Limb (tissue), 2 donors: ENCODE measurements around the gene M1AP.
"Not testable (repeated sequence)": the region's sequence is repeated elsewhere in the genome, so short reads cannot be mapped to it uniquely, and the experiment has no call there.

Experiments used
- DNase-seq, 2 donors: peaks; one replicate each; pipeline ENCODE4 v3.0.0-alpha.2; 2016; ENCODE audit errors: extremely low spot score in 2 of 2

The M1AP gene

DNA sequence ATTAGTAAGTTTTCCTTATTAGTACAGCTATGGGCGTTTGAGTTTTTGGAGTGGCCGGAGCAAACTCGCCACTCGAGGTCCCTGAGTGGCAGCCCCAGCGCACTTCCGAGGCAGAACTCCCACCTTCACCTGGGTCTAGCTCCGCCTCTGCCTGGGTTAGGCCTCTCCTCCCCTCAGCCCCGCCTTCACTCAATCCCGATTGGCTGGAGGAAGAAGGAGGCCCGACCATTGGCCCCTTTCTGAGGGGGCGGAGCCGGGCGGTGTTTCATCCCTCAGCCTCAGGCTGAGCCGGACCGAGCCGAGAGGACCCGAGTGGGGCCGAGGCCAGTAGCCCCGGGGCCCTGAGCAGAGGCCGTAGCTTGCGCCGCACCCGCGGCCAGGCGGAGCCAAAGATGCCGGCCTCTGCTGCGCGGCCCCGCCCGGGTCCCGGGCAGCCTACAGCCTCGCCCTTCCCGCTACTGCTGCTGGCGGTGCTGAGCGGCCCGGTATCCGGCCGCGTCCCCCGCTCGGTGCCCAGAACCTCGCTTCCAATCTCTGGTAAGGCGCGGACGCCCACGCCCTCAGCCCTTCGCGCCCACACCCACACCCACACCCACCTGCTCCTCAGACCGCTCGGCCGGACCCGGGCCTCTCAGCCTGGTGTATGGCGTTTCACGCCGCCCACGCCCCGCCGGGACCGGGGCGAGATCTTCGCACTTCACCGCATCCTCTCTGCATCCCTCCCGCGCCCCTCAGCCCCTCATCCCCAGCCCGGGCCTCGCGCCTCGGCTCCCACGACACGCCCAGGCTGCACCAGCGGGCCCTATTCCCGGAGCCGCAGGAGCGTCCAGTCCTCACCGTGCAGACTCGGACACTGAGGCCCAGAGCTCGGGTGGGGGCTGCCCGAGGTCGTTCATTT, 6.1 kb upstream of the M1AP start, which contains the start of gene SEMA4F:
Gene SEMA4F (plus strand): TSS at position 263 of the 898 bp plus-strand sequence. CDS start 130 bp downstream, at position 393.
- DNase-seq: peak; percentile 93 to 95

DNA sequence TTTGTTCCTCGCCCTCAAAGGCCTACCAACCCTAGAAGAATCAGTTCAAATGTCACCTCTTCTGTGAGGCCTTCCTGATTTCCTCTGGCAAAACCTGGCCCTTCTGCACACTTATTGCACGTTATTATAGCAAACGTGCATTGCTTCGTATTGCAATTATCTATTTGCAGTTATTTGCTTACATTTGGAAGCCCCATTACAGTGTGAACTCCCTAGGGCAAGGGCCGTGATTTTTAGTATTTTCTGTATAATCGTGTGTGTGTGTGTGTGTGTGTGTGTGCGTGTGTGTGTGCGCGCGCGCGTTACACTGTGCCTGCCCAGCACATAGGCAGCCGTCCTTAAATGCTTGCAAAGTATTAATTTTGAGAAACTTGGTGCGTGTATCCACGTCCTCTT, 5.5 kb upstream of the M1AP start:
- DNase-seq: no peak

- DNase-seq: no peak
Observed at GRCh38 chr2:74646834-74647482, 1.2 kb downstream of the M1AP start.

GRCh38 chr2:74646201-74646600, 1.9 kb downstream of the M1AP start:
- no peak for DNase-seq

DNA sequence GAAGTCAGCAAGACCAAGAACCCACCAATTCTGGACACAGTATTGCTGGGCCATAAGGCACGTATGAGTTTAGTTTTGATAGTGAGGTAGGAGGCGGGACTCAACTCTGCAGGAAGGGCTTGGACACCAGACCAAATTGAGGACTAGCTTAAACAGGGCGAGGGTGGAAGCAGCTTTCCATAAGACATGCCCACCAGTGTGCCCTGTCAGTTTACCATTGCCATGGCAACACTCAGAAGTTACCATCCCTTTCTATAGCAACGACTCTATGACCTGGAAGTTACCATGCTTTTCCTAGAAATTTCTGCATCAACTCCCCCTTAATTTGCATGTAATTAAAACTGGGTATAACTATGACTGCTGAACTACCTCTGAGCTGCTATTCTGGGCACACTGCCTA, 2.8 kb downstream of the M1AP start:
- DNase-seq: no peak

DNA sequence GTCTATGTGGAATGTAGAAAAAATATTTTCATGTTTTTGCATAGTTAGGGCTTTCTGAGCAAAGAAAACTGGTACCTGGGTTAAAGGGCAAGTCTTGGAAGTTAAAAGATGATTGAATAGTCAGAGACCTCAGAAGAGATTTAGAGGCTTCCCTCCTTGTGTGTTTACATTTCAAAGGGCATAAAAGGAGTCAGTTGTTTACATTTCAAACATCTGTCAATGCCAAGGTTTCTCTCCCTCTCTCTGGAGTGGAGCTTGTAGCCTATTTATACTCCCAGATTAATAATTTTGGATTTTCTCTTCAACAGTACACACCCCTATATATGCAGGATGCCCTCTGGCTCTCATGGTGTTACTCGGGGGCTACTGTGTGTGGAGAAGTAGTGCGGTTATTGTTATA, 8.6 kb downstream of the M1AP start:
- no peak for DNase-seq

GRCh38 chr2:74632939-74633312, 15.2 kb downstream of the M1AP start:
- no peak for DNase-seq

DNA sequence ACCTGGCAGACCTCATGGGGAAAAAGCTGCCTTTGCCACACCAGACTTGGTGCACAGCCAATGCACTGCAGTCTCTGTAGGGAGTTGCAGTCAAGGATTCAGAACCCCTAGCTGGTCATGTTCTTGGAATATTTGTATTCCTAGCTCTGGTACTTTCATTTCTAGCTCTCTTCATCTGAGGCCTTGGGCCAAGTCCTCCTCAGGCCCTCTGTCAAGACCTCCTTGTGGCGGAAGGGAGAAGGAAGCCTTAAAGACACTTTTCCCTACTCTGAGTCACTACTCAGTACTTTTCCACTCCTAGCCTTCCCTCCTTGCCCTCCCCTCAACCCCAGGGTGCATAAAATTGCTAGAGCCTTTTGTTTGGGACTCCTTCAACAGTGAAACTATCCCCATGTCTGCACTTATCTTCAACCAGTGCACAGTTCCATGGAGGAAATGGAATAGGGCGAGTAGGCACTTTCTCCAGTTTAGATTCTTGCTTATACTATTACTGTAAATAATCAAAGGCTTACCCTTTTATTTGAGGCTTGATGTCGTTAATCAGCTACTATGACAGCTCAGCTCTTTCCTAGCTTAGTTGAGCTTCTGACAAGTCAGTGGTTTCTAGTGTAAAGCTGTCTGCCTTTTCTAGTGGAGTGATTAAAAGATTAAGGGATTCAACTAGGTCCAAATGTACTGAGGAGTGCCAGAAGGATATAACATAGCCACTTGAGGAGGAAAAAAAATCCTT, 15.8 kb downstream of the M1AP start:
- no peak for DNase-seq

DNA sequence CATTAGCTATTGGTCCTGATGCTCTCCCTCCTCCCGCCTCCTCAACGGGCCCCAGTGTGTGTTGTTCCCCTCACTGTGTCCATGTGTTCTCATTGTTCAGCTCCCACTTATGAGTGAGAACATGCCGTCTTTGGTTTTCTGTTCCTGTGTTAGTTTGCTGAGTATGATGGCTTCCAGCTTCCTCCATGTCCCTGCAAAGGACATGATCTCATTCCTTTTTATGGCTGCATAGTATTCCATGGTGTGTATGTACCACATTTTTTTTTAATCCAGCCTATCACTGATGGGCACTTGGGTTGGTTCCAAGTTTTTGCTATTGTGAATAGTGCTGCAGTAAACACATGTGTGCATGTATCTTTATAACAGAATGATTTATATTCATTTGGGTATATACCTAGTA, 17.7 kb downstream of the M1AP start:
- not testable (repeated sequence) for DNase-seq

DNA sequence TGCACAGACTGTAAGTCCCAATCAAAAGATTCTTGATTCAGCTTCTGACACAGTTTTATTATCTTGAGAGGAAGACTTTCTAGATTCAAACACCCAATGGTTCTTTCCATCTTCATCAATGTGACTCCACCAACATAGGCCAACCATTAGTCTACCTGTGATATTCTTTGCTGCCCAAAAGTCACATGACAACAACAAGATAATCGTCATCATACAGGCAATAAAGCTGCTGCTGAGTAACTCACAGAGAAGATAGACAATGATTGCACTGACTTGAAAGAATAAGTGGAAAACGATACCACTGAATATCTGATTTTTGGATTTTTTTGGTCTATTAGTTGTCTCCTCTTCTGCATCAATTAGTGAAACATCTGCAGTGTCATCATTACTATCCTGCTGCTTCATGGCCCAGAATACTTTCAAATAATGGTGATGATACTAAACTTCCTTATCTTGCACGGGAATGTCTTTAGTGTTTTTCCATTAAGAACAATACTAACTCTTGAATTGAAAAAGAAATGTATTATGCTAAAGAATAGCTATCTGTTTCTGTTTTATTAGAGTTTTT, 19.5 kb downstream of the M1AP start:
- DNase-seq: no peak

GRCh38 chr2:74625658-74626425, 22.3 kb downstream of the M1AP start:
- DNase-seq: no peak

- no peak for DNase-seq
Observed at GRCh38 chr2:74620671-74621070, 27.5 kb downstream of the M1AP start.

GRCh38 chr2:74619651-74620297, 28.4 kb downstream of the M1AP start:
- no peak for DNase-seq

DNA sequence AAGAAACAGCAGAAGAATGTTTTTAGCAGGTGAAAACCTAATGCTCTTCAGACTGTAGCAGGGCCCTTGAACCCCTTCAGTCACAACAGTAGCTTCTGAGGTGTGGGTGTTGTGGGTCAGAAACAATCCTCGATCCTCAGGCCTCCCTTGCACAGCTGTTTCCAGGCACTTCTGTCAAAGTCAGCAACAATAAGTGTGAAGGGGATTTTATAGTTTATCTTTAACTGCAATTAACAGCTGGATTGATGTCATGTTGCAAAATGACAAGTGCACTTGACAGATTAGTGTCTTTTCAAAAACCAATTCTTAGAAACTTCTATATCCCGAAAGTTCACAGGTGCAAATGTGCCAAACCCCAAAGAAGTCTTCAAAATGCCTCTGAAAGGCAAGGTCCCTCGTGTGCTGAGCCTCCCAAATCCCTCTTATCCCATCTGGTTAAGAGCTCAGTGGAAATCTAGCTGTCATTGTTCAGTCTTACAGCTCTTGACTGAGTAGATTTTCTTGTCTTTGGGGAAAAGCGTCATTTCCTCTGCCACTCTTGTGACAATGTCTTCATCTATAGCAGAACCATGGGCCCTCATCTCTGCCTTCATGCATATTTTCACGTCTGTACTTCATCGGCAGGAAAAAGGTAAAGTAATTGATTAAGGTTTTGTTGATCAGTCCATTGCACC, 29.6 kb downstream of the M1AP start:
- no peak for DNase-seq

DNA sequence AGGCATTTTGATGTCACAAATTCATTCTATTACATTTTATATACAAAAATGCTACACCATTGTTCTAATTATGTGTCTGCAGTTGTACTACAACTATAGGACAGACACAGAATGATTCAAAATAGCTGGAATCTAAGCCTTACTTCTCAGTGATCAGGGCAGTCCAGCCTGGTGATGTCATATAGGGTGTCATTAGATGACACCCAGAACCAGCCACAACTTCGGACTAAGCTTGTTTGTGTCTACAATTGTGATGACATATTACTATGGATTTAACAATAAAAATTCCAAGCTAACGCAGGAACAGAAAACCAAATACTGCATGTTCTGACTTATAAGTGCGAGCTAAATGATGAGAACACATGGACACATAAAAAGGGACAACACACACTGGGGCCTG, 31.0 kb downstream of the M1AP start:
- no peak for DNase-seq

- DNase-seq: no peak
Observed at GRCh38 chr2:74606927-74607326, 41.2 kb downstream of the M1AP start.

DNA sequence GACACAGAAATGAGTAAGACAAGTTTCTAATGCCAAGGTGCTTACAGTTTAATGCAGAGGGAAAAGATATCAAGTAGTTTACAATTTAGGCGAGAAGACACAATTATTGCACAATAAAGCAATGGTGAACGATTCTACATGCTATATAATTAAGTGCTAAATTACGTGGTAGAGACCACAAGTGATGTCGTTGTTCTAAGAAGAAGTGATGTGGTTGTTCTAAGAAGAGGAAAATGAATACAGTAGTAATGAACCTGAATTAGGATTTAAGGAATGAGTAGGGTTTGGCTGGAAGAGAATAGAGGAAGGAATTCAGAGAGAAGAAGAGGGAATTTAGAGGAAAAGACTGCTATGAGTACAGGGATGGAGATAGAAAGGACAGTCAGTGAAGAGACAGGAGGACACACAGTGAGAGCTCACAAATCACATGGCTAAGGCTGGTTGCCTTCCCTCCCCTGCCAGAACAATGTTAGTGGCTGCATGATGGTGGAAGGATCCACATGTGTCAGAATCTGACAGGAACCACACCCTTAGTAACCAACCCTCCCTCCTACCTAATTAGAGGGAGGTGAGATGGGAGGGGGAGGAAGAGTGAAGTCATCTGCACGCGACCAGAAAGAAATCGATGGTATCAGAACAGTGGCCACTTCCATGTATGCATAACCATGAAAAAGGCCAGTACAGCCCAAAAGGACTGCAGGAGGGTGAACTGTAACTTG, 44.7 kb downstream of the M1AP start:
- DNase-seq: no peak

DNA sequence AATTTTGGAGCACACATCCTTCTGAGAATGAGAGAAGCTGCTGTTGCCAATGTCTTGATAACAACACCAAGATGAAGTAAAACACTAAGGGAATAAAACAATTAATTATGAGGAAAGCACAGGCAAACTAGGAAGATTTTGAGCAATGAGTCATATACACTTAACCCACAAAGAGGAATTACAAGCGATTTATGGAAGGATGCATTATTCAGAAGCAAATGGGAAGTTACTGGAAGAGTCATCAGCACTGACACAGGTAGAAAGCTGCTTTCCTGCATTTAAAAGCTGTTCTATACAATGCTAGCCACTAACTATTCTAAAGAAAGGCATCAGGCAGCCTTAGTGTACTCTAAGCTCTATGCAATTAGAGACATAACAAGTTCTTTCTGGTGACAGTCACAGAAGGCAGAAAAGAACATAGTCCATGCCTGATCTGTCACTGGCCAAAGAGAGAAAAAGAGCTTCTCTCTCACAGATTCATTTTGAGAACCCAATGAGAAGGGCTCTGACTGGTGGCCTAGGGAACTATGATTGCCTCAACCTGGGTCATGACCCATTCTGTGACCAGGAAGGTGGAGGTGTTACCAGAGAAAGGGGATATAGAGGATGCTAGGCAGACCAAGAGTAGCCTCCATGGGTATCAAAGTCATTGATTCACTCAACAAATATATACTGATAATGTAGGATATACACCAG, 45.4 kb downstream of the M1AP start:
- no peak for DNase-seq

GRCh38 chr2:74599676-74600075, 48.5 kb downstream of the M1AP start:
- no peak for DNase-seq
